ENCODE measurements around the gene GNPTAB.

GRCh38 chr12:101772012-101772775, 58.6 kb downstream of the GNPTAB start:
- no peak for TF ChIP-seq EZH2 (IDR thresholded peaks at IDR 0.05; ENCODE audit: borderline replicate concordance, insufficient read depth, low read depth, low read length, poor library complexity, severe bottlenecking)
- TF ChIP-seq CTCF (IDR thresholded peaks at IDR 0.05), result no peak
